Mononuclear cell (primary cell): ENCODE measurements around the gene KIAA1958. TPM values are rescaled to one million over a fixed set of nuclear protein-coding genes. Genes with fewer than 3 reads are reported as not detected.
"Not testable (repeated sequence)": the region's sequence is repeated elsewhere in the genome, so short reads cannot be mapped to it uniquely, and the experiment has no call there.

Experiments
- H3K27me3 ChIP-seq: 2 replicates; pipeline ENCODE4 v1.6.0; 2011; ENCODE audit warnings: low read length, control low read depth; ENCODE audit not compliant: insufficient read depth
- H3K4me1 ChIP-seq: 2 replicates; pipeline ENCODE4 v1.5.1; 2011; ENCODE audit warnings: mild to moderate bottlenecking, low read length, control low read depth; ENCODE audit not compliant: insufficient read depth
- H3K4me3 ChIP-seq: 2 replicates; pipeline ENCODE4 v1.5.1; 2011; ENCODE audit warnings: mild to moderate bottlenecking, low read length, moderate library complexity
- H3K9me3 ChIP-seq: 2 replicates; pipeline ENCODE4 v1.5.1; 2011; ENCODE audit warnings: low read depth, mild to moderate bottlenecking, control low read depth, low read length
- total RNA-seq: library from RNA; depleted of rRNA; stranded (reverse); fragments of >200 nt; gene quantifications from one replicate; pipeline ENCODE4 v1.2.3, GENCODE V29; 2012

The KIAA1958 gene
- total RNA-seq, 1 donor = 5.4 TPM

DNA sequence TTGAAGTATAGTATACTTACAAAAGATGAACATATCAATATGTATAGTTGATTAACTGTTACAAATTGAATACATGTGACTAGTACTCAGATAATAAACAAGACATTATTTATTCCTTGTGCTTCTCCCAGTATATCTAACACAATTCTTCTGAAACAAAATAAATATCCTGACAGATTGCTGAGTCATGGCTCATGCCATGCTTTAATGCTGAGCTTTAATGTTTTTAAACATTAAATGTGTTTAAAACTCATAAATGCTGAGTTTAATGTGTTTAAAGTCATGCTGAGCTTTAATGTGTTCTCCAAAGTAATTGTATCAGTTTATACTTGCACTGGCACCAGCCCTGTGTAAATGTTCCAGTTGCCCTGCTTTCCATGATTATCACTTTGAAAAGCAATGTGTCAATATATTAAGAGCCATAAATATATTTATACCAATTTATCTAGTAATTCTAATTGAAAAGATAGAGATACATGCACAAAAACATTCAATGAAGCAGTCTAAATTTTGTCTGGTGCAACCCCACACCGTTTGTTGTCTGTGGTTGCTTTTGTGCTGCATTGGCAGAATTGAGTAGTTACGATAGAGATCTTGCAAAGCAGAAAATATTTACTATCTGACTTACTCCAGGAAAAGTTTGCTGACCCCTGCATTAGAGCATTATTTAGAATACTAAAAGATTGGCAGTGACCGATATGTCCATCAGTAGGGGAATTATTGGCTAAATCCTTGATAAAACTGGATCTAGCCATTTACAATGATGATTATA is 15.7 kb downstream of the KIAA1958 start:
- Histone ChIP-seq H3K4me3 (no peak overlapping the region), H3K4me1 (peaks cover 3% of the 10 kb centered on the region), H3K9me3 (no peaks in the 10 kb centered on the region), H3K27me3 (no peaks in the 10 kb centered on the region)

DNA sequence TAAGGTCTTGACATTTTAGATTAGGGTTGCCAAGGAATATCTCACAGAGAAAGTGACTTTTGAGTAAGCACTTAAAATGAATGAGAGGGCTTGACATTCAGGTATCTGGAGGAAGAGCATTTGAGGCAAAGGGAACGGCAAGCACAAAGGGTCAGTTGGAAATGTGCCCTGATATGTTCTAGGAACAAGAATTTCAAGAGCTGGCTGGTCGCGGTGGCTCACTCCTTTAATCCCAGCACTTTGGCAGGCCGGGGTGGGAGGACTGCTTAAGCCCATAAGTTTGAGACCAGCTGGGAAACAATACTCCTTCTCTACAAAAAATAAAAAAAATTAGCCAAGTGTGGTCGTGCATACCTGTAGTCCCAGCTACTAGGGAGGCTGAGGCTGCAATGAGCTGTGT is 16.5 kb downstream of the KIAA1958 start:
- H3K4me3 ChIP-seq = no peak overlapping the region
- no peaks in the 10 kb centered on the region for H3K9me3 ChIP-seq
- no peaks in the 10 kb centered on the region for H3K27me3 ChIP-seq
- H3K4me1 ChIP-seq = no peaks in the 10 kb centered on the region

DNA sequence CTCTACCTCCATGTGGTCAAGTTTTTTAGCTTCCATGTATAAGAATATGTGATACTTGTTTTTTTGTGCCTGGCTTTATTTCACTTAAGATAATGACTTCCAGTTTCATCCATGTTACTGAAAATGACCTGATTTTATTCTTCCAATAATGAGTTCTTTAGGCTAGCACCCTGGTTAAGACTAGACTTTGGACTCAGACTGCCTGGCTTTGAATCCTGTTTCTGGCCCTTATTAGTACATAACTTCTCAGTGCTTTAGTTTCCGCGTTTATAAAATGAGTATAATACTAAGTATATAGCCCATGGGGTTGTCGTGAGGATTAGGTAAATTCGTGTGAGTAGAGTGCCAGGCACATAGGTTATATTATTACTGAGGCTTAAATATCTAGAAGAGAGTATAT is 18.5 kb downstream of the KIAA1958 start:
- H3K9me3 ChIP-seq = no peaks in the 10 kb centered on the region
- no peaks in the 10 kb centered on the region for H3K27me3 ChIP-seq
- H3K4me3 ChIP-seq = no peak overlapping the region
- no peaks in the 10 kb centered on the region for H3K4me1 ChIP-seq

DNA sequence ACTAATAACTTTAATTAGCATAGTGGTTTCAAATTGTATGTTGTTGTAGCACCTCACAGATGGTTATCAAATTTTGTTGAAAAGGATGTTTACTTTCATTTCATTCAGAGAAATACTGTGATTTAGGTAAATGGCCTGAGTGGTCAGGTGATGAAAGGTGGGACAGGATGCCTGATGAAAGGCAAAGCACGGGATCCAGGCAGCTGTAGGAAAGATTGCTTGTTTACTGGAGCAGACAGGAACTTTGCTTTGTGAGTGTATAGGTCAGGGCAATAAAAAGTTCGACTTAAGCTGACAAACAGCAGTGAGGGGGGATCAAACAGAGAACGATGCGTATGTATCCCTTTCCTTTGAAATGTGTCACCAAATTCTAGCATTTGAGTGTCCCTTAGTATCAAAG is 19.0 kb downstream of the KIAA1958 start:
- Histone ChIP-seq H3K4me1 (no peaks in the 10 kb centered on the region), H3K4me3 (no peak overlapping the region), H3K9me3 (no peaks in the 10 kb centered on the region), H3K27me3 (no peaks in the 10 kb centered on the region)

DNA sequence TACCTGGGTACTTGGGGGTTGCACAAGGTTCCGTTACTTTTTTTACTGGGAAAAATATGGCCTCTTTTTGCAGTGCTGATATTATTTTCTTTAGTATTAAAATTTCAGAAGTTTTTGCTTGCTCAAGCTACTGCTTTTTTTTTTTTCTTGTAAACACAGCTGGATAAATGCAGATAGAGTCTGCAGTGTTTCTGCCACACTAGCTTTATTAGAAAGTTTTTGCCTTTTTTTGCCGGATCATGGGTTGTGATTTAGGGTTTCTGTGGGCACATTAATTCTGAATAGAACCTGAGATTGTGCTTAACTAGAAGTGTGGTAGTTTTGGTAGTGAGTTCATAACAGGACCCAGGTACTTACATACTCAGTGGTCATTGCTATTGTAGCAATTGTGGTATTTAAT is 19.9 kb downstream of the KIAA1958 start:
- H3K4me3 ChIP-seq = no peak overlapping the region
- no peaks in the 10 kb centered on the region for H3K4me1 ChIP-seq
- no peaks in the 10 kb centered on the region for H3K9me3 ChIP-seq
- no peaks in the 10 kb centered on the region for H3K27me3 ChIP-seq

DNA sequence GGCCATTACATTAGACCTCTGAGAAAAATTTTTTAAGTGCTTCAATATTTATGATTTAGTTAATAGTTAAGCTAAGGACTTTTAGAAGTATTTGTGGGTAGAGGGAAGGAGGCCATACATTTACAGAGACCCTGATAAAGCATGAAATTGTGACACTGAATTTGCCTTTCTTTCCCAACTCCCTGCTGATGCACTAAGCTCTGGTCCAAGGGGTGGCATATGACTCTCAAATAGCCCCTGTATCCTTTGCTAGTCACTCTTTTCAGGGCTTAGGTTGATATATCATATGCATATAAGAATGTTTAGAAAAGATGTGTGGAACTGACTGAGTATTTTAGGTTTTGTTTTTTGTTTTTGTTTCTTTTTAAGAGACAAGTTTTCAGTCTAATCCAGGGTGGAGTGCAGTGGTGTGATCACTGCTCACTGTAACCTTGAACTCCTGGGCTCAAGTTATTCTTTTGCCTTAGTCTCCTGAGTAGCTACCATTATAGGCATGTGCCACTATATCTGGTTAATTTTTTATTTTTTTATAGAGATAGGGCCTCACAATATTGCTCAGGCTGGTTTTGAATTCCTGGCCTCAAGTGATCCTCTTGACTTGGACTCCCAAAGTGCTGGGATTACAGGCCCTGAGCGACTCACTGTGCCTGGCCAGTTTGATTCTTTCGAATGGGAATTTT is 20.5 kb downstream of the KIAA1958 start:
- H3K9me3 ChIP-seq = no peaks in the 10 kb centered on the region
- no peak overlapping the region for H3K4me3 ChIP-seq
- no peaks in the 10 kb centered on the region for H3K4me1 ChIP-seq
- H3K27me3 ChIP-seq = no peaks in the 10 kb centered on the region

DNA sequence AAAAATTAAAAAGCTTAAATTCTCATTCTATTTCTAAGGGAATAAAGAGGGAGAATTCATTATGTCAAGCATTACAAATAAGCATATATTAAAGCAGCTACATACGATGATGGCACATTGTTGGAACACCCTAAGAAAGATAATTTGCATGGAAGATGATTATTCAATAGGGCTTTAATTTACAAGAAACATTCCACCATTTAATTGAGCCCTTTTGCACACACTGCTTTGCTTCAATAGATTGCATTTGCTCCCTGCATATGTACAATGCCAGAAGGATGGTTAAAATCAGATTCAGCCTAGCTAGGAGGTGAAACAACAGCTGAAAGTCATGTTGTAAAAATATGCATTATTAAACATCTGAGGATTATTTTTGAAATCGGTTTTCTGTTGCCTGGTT is 21.8 kb downstream of the KIAA1958 start:
- Histone ChIP-seq H3K4me3 (no peak overlapping the region), H3K27me3 (no peaks in the 10 kb centered on the region), H3K9me3 (no peaks in the 10 kb centered on the region), H3K4me1 (no peaks in the 10 kb centered on the region)

DNA sequence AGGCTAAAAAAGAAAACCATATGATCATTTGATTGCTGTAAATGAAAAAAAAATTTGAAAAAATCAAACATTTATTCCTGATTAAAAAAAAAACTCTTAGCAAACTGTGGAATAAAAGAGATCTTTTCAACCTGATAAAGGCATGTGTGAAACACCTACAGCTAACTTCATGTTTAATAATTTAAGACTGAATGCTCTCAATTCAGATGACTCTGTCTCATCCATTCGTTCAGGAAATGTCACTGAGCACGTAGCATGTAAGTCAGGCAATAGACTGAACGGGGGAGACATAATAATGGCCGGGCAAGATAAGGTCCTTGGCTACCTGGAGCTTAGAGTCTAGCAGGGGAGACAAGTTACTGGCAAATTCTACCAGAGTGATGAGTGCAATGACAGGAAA is 25.8 kb downstream of the KIAA1958 start:
- not testable (repeated sequence) for H3K27me3 ChIP-seq, H3K4me1 ChIP-seq, H3K9me3 ChIP-seq, H3K4me3 ChIP-seq

DNA sequence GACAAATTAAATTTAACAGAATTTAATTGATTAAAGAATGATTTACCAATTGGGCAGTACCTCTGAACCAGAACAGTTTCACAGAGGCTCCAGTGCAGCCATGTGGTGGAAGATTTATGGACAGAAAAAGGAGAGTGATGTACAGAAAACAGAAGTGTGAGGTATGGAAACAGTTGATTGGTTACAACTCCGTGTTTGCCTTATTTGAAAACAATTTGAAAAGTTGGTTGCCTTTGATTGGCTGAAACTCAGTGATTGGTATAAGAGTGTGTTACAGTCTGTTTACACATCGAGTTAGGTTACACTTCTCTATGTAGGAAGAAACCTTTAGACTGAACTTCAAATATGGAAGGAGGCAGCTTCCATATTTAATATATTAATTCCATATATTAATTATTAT is 30.1 kb downstream of the KIAA1958 start:
- no peaks in the 10 kb centered on the region for H3K9me3 ChIP-seq

DNA sequence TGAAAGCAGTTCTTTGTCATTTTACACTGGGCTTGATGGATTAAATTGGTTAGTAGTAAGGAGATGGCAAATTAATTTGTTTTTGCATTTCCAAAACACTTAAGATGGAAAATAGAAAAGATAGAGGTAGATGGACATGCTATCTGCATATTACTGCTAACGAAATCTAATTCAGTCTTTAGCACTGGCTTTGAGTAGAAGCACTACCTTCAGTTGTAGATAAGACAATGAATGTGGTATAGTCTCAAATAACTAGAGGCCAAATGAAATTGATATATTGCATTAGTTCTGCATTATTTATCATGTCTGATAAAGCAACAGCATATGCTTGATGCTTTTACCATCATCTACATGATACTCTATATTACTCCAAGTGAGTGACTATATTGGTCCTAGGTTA is 33.4 kb downstream of the KIAA1958 start:
- no peak overlapping the region for H3K4me3 ChIP-seq
- H3K27me3 ChIP-seq = no peaks in the 10 kb centered on the region
- no peaks in the 10 kb centered on the region for H3K4me1 ChIP-seq
- no peaks in the 10 kb centered on the region for H3K9me3 ChIP-seq

More for the DNA sequence above, 30.1 kb downstream of the KIAA1958 start:
- H3K4me3 ChIP-seq = no peak overlapping the region
- H3K27me3 ChIP-seq = no peaks in the 10 kb centered on the region
- no peaks in the 10 kb centered on the region for H3K4me1 ChIP-seq

DNA sequence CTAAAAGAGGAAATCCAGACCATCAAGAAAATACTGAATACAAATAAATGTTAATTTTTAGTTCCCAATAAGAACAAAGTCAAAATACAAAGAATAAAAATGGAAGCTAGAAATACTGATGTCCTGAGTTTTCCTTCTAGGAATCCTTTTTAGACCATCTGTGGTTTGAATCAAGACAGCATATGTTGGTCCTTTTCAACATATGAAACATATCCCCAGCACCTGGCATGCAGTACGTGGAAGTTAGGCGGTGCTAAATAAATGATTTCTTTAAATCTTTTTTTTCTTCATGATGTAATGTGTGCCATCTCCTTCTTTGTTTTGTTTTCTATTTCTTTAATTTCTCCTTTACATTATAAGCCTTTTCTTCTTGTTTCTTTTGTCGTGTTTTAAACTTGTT is 34.0 kb downstream of the KIAA1958 start:
- H3K27me3 ChIP-seq = no peaks in the 10 kb centered on the region
- no peaks in the 10 kb centered on the region for H3K4me1 ChIP-seq
- no peaks in the 10 kb centered on the region for H3K9me3 ChIP-seq
- H3K4me3 ChIP-seq = no peak overlapping the region

DNA sequence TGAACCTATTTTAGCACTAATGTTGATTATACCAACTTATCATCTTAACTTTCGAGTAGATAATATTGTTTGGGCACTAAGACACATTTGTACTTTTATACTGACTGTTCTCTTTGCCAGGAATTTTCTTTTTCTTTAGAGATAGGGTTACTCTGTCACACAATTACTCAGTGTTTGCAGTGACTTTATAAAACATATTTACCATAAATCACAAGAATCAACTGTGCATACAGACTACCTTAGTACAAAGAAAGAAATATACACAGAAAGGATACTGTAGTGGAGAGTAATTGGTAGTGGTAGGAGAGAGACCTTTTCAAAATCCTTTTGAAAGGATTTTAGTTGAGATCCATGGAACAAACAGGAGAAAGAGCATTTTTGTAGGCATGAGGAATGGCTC is 40.3 kb downstream of the KIAA1958 start:
- Histone ChIP-seq H3K4me1 (no peaks in the 10 kb centered on the region), H3K4me3 (no peak overlapping the region), H3K9me3 (no peaks in the 10 kb centered on the region), H3K27me3 (no peaks in the 10 kb centered on the region)

DNA sequence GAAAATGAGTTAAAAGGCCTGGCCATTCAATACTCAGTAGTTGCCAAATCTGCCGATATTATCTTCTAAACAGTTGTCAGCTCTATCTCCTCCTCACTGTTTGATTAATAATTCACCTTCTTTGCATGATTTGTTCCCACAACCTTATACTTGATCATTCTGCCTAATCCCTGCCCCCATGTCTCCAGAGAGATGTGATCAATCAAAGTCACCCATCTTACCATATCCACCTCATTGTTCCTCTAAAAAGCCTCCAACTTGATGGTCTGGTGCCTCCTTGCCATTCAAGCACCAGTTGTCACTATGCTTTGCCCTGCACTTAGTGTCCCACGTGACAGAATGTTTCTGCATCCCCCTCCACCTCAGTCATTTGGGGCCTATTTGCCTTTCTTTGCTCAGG is 41.3 kb downstream of the KIAA1958 start:
- no peaks in the 10 kb centered on the region for H3K27me3 ChIP-seq
- H3K4me3 ChIP-seq = no peak overlapping the region
- H3K4me1 ChIP-seq = peaks cover 4% of the 10 kb centered on the region
- H3K9me3 ChIP-seq = no peaks in the 10 kb centered on the region

DNA sequence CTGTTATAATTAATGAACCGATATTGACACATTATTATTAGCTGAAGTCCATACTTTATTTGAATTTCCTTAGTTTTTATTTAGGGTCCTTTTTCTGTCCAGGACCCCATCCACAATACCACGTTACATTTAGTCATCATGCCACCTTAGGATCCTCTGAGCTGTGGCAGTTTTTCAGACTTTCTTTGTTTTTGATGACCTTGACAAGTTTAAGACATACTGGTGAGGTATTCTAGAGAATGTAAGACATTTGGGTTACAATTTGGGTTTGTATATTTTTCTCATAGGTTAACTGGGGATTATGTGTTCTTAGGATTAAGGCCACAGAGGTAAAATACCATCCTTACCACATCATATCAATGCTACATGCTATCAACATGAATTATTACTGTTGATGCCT is 42.7 kb downstream of the KIAA1958 start:
- Histone ChIP-seq H3K4me3 (no peak overlapping the region), H3K27me3 (no peaks in the 10 kb centered on the region), H3K9me3 (no peaks in the 10 kb centered on the region), H3K4me1 (peaks cover 4% of the 10 kb centered on the region)

DNA sequence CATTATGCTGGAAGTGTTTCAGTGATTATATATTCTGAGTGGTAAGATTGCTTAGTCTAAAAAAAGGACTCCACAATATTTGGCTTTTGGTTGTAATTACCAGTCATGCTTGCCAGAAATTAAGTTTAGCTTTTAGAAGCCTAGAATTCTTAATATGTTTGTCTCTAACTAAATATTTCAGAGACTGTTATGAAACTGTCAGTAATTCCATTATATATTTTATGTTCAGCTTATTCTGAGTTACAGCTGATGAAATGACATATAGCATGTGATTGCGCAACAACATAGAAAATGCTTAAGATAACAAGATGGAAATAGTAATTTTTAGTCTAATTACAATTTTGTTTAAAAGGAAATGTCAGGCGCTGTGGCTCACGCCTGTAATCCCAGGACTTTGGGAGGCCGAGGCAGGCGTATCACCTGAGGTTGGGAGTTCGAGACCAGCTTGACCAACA is 44.2 kb downstream of the KIAA1958 start:
- peaks cover 4% of the 10 kb centered on the region for H3K4me1 ChIP-seq
- H3K27me3 ChIP-seq = no peaks in the 10 kb centered on the region
- no peaks in the 10 kb centered on the region for H3K9me3 ChIP-seq
- no peak overlapping the region for H3K4me3 ChIP-seq
